ENCODE results near the gene HBEGF. TPM values are rescaled to one million over a fixed set of nuclear protein-coding genes. Genes with fewer than 3 reads are reported as not detected.

HBEGF gene
- total RNA-seq, 1 experiment from 2014 or later, result 2.4 TPM

GRCh38 chr5:140287801-140288521 is 58.4 kb downstream of the HBEGF start:
- Histone ChIP-seq H2AK5ac (ENCODE audit: insufficient read length, low read length) (no peak overlapping the region), H3K18ac (ENCODE audit: insufficient read length, low read depth, low read length) (no peak overlapping the region), H3K9me3 (ENCODE audit: control insufficient read depth, low read depth, low read length) (no peaks in the 10 kb centered on the region), H2BK12ac (ENCODE audit: insufficient read length, low read depth, low read length) (no peak overlapping the region), H3K4ac (ENCODE audit: low read depth, low read length) (no peak overlapping the region), H3K14ac (ENCODE audit: insufficient read depth, low read length) (no peak overlapping the region), H4K8ac (replicated peaks; ENCODE audit: insufficient read length, low read depth, low read length) (no peak overlapping the region), H2BK20ac (ENCODE audit: low read depth, low read length, poor library complexity, severe bottlenecking) (no peak overlapping the region), H3T11ph (ENCODE audit: low read length) (no peak overlapping the region), H3K27me3 (ENCODE audit: insufficient read depth, low read length) (no peaks in the 10 kb centered on the region), H3K23me2 (ENCODE audit: insufficient read length, low read depth, low read length, poor library complexity, severe bottlenecking) (no peaks in the 10 kb centered on the region), H4K5ac (ENCODE audit: insufficient read length, low read depth, low read length) (no peak overlapping the region), H3K23ac (ENCODE audit: insufficient read length, low read depth, low read length) (no peak overlapping the region), H2AFZ (ENCODE audit: low read length) (no peak overlapping the region), H3K56ac (ENCODE audit: insufficient read length, low read depth, low read length) (no peak overlapping the region), H2BK5ac (ENCODE audit: insufficient read length, low read length) (no peak overlapping the region), H3K79me1 (ENCODE audit: insufficient read depth, low read depth, low read length, poor library complexity, severe bottlenecking) (no peaks in the 10 kb centered on the region), H2BK15ac (ENCODE audit: low read depth, low read length) (no peak overlapping the region), H3K4me1 (ENCODE audit: insufficient read depth, low read length) (no peaks in the 10 kb centered on the region), H3K9ac (ENCODE audit: extremely low read depth, insufficient read length, low read length) (no peak overlapping the region), H3K27ac (ENCODE audit: insufficient read length, low read depth, low read length) (no peak overlapping the region), H3K4me2 (ENCODE audit: insufficient read depth, insufficient read length, low read length) (no peak overlapping the region), H4K20me1 (ENCODE audit: control insufficient read depth, insufficient read depth, insufficient read length) (no peaks in the 10 kb centered on the region), H2BK120ac (ENCODE audit: low read depth, low read length, poor library complexity, severe bottlenecking) (no peak overlapping the region), H4K91ac (ENCODE audit: insufficient read length, low read depth, low read length) (no peak overlapping the region), H3K79me2 (ENCODE audit: insufficient read depth, low read length) (peaks cover 5% of the 10 kb centered on the region; the same call in 1 of the 2 replicates)
- Mint-ChIP-seq H3K9me3 (no peaks in the 10 kb centered on the region), H3K4me3 (no peak overlapping the region), H3K27ac (no peak overlapping the region), H3K36me3 (ENCODE audit: insufficient read depth in 1 of 3, low read depth in 3 of 3) (no peaks in the 10 kb centered on the region), H3K4me1 (no peaks in the 10 kb centered on the region), H3K27me3 (ENCODE audit: low read depth) (no peaks in the 10 kb centered on the region)
- no peak for TF ChIP-seq CTCF (conservative IDR thresholded peaks at IDR 0.05)
- no peak for DNase-seq
- WGBS (ENCODE audit: extremely low coverage, insufficient read length, low lambda C conversion rate), result no CpG with 5 or more reads among the region's 7 CpGs

All from H9 (cell line).